Fibroblast of skin of left biceps (primary cell): ENCODE measurements around the gene MED8.

Experiments used
- DNase-seq, 2 experiments: peaks; one replicate each; pipeline ENCODE4 v3.0.0-alpha.2; 2013; ENCODE audit warnings: low read depth in 2 of 2

MED8 gene

DNA sequence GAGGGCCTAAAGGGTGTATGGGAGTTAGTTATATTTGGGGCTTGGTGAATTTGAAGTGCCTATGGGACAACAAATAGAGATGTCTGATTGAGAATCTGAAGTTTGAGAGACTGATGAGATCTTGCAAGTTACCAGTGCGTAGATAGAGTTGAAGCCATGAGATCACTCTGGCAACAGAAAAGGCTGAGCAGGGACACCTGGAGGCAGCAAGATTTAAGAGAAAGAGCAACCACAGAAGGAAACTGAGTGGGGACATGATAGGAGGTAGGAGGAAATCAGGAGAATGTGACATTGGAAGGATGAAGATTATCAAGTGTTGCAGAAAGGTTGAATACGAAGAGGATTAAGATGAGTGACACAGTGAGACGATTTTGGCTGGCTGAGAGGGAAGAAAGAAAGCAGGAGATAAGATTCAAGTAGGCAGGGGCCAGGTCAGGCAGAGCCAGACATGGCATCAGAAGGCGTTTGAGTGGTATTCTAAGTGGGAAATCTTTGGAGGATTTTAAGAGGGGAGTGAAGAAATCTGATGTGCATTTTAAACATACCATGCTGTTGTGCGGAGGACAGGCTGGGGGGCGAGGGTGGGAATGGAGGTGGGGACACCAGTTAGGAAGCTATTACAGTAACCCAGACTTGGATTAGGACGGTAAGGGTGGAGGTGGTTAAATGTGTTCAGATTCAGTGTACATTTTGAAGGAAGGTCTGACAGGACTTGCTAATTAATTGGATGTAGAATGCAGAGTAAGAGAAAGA is 55.0 kb downstream of the MED8 start:
- DNase-seq, result no peak
